Osteocyte (in vitro differentiated cells): ENCODE measurements around the gene SLF2. TPM values are rescaled to one million over a fixed set of nuclear protein-coding genes. Genes with fewer than 3 reads are reported as not detected.

Source experiments
- DNase-seq: peaks from one replicate; pipeline ENCODE4 v3.0.0; 2021; ENCODE audit warnings: mixed read lengths; ENCODE audit not compliant: unreplicated experiment; ENCODE audit errors: extremely low spot score
- H3K27ac Mint-ChIP-seq: one replicate; pipeline ENCODE4 v1.8.0; 2021; ENCODE audit warnings: mild to moderate bottlenecking, mixed read lengths; ENCODE audit not compliant: unreplicated experiment
- H3K27me3 Mint-ChIP-seq: one replicate; pipeline ENCODE4 v1.8.0; 2021; ENCODE audit warnings: mixed read lengths; ENCODE audit not compliant: unreplicated experiment
- H3K36me3 Mint-ChIP-seq: one replicate; pipeline ENCODE4 v1.8.0; 2021; ENCODE audit warnings: mixed read lengths; ENCODE audit not compliant: unreplicated experiment
- H3K4me1 Mint-ChIP-seq: one replicate; pipeline ENCODE4 v1.8.0; 2021; ENCODE audit warnings: mixed read lengths; ENCODE audit not compliant: unreplicated experiment
- H3K4me3 Mint-ChIP-seq: one replicate; pipeline ENCODE4 v1.8.0; 2021; ENCODE audit warnings: mild to moderate bottlenecking, moderate library complexity, mixed read lengths; ENCODE audit not compliant: unreplicated experiment
- H3K9me3 Mint-ChIP-seq: one replicate; pipeline ENCODE4 v1.8.0; 2021; ENCODE audit warnings: mixed read lengths; ENCODE audit not compliant: unreplicated experiment
- CTCF ChIP-seq: fragments of 200-600 bp; sonication (generic); IDR thresholded peaks from 2 replicates; pipeline ENCODE4 v1.5.0; 2021; ENCODE audit warnings: antibody characterized with exemption, mild to moderate bottlenecking, moderate library complexity
- total RNA-seq: library from RNA; stranded (reverse); gene quantifications from 2 replicates; pipeline ENCODE4 v1.2.1, GENCODE V29; 2021

The SLF2 gene
- total RNA-seq, 1 donor from 2014 or later, result 28.3 TPM

- TF ChIP-seq CTCF, result no peak
- H3K27ac Mint-ChIP-seq, result no peak overlapping the region
- no peak for DNase-seq
- peaks cover 11% of the 10 kb centered on the region for H3K4me1 Mint-ChIP-seq
- no peaks in the 10 kb centered on the region for H3K9me3 Mint-ChIP-seq
- H3K27me3 Mint-ChIP-seq, result no peaks in the 10 kb centered on the region
- peaks cover 19% of the 10 kb centered on the region for H3K36me3 Mint-ChIP-seq
- no peak overlapping the region for H3K4me3 Mint-ChIP-seq
Measured at GRCh38 chr10:100966887-100967286, 54.1 kb downstream of the SLF2 start.

GRCh38 chr10:100967332-100967731 lies 54.6 kb downstream of the SLF2 start:
- no peak for TF ChIP-seq CTCF
- peaks cover 14% of the 10 kb centered on the region for H3K36me3 Mint-ChIP-seq

GRCh38 chr10:100968062-100968736 lies 55.4 kb downstream of the SLF2 start:
- Mint-ChIP-seq H3K4me1 (peaks cover 11% of the 10 kb centered on the region), H3K27ac (no peak overlapping the region), H3K36me3 (peaks cover 8% of the 10 kb centered on the region), H3K4me3 (peak overlapping the region; percentile 68), H3K9me3 (no peaks in the 10 kb centered on the region), H3K27me3 (no peaks in the 10 kb centered on the region)
- no peak for TF ChIP-seq CTCF
- no peak for DNase-seq

More at GRCh38 chr10:100967332-100967731, 54.6 kb downstream of the SLF2 start:
- DNase-seq, result no peak
- Mint-ChIP-seq H3K27ac (no peak overlapping the region), H3K4me1 (peaks cover 11% of the 10 kb centered on the region), H3K27me3 (no peaks in the 10 kb centered on the region), H3K9me3 (no peaks in the 10 kb centered on the region), H3K4me3 (no peak overlapping the region)

- no peaks in the 10 kb centered on the region for H3K9me3 Mint-ChIP-seq
- H3K27ac Mint-ChIP-seq, result no peak overlapping the region
- TF ChIP-seq CTCF, result no peak
- no peaks in the 10 kb centered on the region for H3K27me3 Mint-ChIP-seq
- no peak for DNase-seq
- H3K36me3 Mint-ChIP-seq, result peaks cover 6% of the 10 kb centered on the region
- peak overlapping the region; percentile 68 for H3K4me3 Mint-ChIP-seq
- H3K4me1 Mint-ChIP-seq, result peaks cover 11% of the 10 kb centered on the region
Measured at GRCh38 chr10:100968863-100969186, 56.1 kb downstream of the SLF2 start.

- H3K36me3 Mint-ChIP-seq, result peaks cover 6% of the 10 kb centered on the region
- H3K27ac Mint-ChIP-seq, result no peak within 1 kb of the TSS
- H3K4me3 Mint-ChIP-seq, result peak within 1 kb of the TSS; percentile 71
- H3K4me1 Mint-ChIP-seq, result peaks cover 11% of the 10 kb centered on the region
- peak; percentile 86 for DNase-seq
- no peaks in the 10 kb centered on the region for H3K9me3 Mint-ChIP-seq
- TF ChIP-seq CTCF, result peak; percentile 85
- H3K27me3 Mint-ChIP-seq, result no peaks in the 10 kb centered on the region
Measured at GRCh38 chr10:100969187-100970075, 56.7 kb downstream of the SLF2 start, which contains the start of gene SEMA4G. TSS of gene SEMA4G (plus strand) at chr10:100969504. CDS start at chr10:100972913, 3,409 bp downstream.
